ENCODE measurements around the gene SYNGR2.
A peak's percentile ranks its signal among the peaks of the same experiment; 100 is the strongest.

The SYNGR2 gene

DNA sequence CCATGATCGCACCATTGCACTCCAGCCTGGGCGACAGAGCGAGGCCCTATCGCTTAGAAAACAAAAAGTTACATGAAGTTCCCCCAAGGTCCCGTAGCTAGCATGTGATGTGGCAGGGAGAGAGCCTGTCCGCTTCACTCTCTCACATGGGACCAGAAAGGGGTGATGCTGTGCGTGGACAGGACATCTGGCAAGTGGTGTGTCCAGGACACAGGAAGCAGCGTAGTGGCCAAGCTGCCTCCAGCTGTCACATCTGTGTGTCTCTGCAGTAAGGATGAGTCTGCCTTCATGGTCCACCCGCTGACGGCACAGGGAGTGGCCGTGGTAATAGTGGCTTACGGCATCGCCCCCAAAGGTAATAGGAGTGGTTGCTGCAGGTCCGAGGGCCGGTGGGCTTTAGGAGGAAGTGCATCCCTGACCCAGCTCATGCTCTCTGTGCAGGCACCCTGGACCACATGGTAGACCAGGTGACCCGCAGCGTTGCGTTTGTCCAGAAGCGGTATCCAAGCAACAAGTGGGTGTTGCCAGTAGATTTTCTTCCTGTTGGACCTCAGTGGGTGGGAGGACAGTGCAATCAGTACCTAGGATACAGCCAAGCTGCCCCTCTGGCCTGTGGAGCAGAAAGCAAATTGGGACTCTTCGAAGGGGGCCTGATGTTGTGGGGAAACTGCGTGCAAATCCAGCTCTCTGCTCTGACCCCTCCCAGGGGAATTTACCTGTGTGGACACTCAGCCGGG lies 36.2 kb downstream of the SYNGR2 start:
- no peak for DNase-seq (ENCODE audit: low read depth)

DNA sequence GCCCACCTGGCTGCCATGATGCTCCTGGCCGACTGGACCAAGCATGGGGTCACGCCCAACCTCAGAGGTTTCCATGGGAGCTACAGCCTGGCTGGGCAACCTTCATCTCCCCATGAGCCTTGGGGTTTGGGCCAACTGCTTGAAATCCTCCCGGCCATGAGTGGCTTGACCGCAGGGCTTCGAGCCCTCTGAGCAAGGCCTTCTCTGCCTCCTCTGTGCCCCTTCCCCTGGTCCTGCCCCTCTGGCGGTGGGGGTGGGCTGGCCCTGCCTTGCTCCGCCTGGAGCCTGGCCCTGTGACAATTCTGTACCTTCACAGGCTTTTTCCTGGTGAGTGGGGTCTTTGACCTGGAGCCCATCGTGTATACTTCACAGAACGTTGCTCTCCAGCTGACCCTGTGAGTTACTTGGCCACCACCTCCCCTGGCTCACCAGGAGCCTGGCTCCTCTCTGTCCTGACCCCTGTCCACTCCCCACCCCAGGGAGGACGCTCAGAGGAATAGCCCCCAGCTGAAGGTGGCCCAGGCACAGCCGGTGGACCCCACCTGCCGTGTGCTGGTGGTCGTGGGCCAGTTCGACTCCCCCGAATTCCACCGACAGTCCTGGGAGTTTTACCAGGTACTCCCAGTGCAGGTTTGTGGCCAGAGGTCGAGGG lies 36.9 kb downstream of the SYNGR2 start:
- DNase-seq (ENCODE audit: low read depth) = no peak

DNA sequence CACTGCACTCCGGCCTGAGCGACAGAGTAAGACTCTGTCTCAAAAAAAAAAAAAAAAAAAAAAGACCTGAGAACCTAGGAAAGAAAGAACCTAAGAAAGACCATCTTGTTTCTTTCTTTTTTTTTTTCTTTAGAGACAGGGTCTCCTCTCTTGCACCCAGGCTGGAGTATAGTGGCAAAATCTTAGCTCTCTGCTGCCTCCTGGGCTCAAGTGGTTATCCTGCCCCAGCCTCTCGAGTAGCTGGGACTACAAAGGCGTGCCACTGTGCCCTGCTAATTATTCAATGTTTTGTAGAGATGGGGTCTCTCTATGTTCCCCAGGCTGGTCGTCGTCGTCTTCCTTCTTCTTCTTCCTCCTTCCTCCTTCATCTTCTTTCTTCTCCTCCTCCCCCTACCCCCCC lies 37.9 kb downstream of the SYNGR2 start:
- no peak for DNase-seq (ENCODE audit: low read depth)

DNA sequence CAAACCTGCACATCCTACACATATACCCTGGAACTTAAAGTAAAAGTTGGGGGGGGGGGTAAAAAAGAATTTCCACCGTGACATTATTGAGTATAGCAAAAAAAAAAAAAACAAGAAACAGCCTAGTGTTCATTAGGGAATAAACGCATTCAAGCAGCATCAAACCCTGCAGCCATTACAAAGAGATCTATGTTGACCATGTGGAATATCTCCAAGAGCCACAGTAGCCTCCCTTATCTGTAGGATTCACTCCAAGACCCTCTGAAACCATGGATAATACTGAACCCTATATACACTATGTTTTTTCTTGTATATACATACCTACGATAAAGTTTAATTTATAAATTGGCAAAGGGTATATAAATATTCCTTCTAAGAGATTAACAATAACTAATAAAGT lies 40.1 kb downstream of the SYNGR2 start:
- no peak for DNase-seq (ENCODE audit: low read depth)

DNA sequence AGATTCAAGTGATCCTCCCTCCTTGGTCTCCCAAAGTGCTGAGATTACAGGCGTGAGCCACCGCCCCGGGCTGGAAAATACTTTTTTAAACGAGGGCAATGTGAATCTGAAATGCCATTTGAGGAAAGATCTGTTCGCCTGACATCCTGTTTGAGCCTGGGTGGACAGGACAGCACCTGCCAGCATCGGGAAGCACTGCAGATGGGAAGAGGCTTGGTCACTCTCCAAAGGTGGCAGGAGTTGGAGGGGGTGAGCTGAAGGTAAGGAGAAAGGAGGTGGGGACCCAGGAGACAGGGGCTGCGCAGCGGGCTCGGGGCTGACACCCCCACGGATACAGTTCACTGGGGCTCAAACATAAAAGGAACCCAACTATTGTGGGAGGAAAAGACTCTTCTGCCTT lies 41.7 kb downstream of the SYNGR2 start:
- no peak for DNase-seq (ENCODE audit: low read depth)

DNA sequence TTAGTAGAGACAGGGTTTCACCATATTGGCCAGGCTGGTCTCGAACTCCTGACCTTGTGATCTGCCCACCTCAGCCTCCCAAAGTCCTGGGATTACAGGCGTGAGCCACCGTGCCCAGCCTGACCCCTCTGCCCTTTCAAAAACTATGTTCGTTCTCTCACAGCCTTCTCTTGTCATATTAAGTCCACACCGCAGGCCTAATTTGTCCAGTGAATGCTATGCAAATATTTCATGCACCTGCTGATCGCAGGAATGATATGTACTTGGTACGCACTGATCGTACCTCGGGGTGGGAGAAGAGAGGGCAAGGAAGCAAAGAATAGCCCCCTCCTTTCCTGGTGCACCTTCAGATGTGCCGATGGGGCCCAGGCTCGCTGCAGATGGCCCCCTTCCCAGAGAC lies 42.7 kb downstream of the SYNGR2 start:
- DNase-seq (ENCODE audit: low read depth) = no peak

DNA sequence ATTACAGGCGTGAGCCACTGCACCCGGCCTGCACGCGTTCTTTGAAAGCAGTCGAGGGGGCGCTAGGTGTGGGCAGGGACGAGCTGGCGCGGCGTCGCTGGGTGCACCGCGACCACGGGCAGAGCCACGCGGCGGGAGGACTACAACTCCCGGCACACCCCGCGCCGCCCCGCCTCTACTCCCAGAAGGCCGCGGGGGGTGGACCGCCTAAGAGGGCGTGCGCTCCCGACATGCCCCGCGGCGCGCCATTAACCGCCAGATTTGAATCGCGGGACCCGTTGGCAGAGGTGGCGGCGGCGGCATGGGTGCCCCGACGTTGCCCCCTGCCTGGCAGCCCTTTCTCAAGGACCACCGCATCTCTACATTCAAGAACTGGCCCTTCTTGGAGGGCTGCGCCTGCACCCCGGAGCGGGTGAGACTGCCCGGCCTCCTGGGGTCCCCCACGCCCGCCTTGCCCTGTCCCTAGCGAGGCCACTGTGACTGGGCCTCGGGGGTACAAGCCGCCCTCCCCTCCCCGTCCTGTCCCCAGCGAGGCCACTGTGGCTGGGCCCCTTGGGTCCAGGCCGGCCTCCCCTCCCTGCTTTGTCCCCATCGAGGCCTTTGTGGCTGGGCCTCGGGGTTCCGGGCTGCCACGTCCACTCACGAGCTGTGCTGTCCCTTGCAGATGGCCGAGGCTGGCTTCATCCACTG lies 45.8 kb downstream of the SYNGR2 start, which contains the start of gene BIRC5:
Gene BIRC5 (plus strand): TSS at position 238 of the 690 bp plus-strand sequence. CDS start 64 bp downstream, at position 302.
- peak; percentile 93 for DNase-seq (ENCODE audit: low read depth)

DNA sequence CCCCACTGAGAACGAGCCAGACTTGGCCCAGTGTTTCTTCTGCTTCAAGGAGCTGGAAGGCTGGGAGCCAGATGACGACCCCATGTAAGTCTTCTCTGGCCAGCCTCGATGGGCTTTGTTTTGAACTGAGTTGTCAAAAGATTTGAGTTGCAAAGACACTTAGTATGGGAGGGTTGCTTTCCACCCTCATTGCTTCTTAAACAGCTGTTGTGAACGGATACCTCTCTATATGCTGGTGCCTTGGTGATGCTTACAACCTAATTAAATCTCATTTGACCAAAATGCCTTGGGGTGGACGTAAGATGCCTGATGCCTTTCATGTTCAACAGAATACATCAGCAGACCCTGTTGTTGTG lies 46.3 kb downstream of the SYNGR2 start:
- DNase-seq (ENCODE audit: low read depth) = no peak

DNA sequence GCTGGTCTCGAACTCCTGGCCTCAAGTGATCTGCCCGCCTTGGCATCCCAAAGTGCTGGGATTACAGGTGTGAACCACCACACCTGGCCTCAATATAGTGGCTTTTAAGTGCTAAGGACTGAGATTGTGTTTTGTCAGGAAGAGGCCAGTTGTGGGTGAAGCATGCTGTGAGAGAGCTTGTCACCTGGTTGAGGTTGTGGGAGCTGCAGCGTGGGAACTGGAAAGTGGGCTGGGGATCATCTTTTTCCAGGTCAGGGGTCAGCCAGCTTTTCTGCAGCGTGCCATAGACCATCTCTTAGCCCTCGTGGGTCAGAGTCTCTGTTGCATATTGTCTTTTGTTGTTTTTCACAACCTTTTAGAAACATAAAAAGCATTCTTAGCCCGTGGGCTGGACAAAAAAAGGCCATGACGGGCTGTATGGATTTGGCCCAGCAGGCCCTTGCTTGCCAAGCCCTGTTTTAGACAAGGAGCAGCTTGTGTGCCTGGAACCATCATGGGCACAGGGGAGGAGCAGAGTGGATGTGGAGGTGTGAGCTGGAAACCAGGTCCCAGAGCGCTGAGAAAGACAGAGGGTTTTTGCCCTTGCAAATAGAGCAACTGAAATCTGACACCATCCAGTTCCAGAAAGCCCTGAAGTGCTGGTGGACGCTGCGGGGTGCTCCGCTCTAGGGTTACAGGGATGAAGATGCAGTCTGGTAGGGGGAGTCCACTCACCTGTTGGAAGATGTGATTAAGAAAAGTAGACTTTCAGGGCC lies 51.2 kb downstream of the SYNGR2 start:
- DNase-seq (ENCODE audit: low read depth) = no peak

Data from activated T-cell treated with anti-CD3 and anti-CD28 coated beads for 1 hour (primary cell).